H4 (cell line): Measurements from ENCODE around the gene SP140. TPM values are rescaled to one million over a fixed set of nuclear protein-coding genes. Genes with fewer than 3 reads are reported as not detected.
"Not testable (repeated sequence)": the region's sequence is repeated elsewhere in the genome, so short reads cannot be mapped to it uniquely, and the experiment has no call there.

Source experiments
- DNase-seq: peaks from one replicate; pipeline ENCODE4 v3.0.0-alpha.2; 2015; ENCODE audit warnings: low spot score
- total RNA-seq: library from RNA; depleted of rRNA; stranded (reverse); fragments of >200 nt; shearing (Covaris generic); gene quantifications from 2 replicates; pipeline ENCODE4 v1.2.3, GENCODE V29; 2014

SP140 gene
- total RNA-seq, 1 experiment from 2014 or later = 0.25 TPM

DNA sequence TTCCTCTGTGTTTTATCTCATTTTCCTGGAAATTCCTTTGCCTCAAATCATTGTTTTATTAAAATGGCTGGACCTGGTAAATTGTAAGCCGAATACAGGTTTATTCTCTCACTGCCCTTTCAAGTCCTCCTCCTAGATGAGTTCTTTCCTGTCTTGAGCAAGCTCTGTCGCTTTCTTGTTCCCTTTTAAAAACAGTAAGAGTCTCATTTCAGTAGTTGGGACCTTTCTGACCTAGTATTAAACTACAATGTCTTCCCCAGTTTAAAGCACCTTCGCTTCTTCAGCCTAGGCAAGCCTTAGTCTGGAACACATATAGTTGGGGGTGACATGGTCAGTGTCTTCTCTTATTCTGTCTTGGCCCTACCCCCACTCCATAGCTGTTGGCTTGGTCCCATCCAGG is 60.5 kb downstream of the SP140 start:
- DNase-seq = no peak

DNA sequence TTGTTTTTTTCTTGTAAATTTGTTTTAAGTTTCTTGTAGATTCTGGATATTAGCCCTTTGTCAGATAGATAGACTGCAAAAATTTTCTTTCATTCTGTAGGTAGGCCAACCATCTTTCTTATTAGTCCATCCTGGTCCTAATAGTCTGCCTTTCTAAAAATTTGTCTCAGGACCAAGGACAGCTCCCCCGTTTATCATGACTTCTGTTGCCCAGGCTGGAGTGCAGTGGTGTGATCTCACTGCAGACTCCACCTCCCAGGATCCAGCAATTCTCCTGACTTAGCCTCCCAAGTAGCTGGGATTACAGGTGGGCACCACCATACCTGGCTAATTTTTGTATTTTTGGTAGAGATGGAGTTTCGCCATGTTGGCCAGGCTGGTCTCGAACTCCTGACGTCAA is 63.8 kb downstream of the SP140 start:
- not testable (repeated sequence) for DNase-seq

DNA sequence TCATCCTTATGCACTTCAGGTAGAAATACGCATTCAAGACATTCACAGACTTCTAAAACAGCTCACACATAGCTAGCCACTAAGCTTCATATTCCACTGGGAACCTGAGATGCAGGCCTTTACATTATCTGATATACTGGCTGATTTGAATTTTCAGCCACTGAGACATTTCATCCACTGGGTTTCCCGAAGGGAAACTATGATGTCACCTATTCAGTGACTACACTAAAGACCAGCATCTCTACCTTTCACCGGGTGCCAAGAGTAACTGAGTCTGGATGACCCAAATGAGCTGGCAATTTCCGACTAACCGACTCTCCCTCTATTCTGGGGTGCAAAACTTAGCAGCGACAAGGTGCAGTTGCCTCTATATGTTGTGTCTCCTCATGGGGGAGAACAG is 69.7 kb downstream of the SP140 start:
- DNase-seq = no peak

DNA sequence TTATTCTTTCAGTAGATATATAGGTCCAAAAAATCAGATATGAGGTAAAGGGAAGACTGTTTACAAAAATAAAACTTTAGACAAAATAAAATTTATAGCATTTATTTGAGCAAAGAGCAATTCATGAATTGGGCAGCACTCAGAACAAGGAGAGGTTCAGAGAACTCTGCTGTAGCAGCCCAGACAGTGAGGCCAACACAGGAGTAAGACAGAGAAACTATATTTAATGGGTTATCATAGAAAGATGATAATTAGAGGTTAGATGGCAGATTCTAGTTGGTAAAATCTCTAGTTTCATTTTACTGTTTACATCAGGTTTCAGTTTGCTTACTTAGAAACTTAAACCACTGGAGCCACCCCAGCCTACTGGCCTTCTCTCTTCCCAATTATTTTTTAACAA is 71.4 kb downstream of the SP140 start:
- DNase-seq = no peak

DNA sequence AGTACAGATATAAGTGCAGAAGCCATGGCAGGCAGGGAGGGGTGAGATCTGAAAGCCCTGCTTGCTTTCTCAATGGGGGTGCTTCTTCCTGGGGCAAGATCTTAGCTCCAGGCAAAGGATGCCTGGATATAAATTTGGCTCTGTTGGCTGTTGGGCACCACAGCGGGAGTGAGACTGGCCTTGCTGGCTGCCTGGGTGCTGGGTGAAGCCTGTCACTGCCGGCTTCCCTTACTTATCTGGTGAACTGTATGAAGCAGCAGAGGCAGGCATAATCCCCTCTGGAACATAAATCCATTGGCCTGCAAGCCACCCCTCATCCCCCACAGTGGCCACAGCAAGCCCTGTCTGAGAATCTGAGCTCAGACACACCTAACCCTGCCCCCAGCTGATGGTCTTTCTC is 74.1 kb downstream of the SP140 start:
- DNase-seq = no peak

DNA sequence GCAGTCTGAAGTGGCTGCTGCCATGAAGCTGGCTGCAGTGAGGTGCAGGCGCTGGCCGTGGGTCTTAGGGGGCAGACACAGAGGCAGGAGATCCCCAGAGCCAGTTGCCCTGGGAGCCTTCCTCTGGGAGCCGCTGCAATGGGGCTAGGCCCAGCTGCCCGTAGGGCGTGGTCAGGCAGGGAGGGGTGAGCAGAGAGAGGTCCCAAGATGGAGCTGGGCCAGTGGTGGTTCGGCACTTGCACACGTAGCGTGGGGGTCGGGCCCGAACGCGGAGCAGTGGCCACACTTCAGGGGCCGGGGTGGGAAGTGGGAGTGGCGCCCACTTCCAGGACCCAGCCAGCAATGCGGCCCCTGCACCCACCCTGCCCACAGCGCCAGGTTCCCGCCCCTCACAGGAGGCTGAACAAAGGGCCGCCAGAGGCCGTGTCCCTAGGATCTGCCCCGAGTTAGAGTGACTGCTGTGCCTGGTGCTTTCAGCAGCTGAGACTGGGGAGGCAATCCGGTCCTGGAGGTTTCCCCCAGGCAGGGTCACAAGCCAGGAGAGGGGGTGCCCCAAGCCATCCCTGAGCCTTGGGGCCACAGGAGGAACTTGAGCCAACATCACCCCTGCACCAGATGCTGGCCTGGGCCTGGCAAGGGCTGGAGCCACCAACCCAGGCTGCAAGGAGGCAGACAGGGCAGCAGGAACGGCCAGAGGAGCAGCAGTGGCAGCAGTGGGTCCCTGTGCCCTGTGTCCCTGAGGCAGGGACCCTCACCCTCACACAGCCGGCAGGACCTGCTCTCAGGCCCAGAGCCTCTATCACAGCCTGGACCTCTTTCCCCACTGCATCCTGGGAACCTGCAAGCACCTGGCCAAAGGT is 80.1 kb downstream of the SP140 start:
- DNase-seq = no peak

DNA sequence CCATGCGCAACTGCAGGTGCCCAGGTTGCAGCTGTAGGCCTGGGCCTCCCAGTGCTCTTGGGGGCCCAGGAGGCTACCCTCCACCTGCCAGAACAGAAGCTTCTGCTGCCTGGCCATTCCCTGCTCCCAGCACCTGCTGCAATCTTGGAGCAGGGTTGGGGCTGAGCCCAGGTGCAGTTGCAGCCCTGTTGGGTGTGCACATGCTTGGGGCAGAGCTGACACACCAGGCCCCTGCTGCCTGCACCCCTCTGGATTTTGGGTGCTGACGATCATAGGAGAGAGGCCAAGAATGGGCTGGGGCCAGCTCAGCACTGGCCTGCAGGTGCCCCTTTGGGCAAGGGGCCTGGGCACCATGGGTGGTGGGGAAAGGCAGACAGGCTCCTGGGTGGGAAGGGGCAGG is 80.9 kb downstream of the SP140 start:
- DNase-seq = no peak

DNA sequence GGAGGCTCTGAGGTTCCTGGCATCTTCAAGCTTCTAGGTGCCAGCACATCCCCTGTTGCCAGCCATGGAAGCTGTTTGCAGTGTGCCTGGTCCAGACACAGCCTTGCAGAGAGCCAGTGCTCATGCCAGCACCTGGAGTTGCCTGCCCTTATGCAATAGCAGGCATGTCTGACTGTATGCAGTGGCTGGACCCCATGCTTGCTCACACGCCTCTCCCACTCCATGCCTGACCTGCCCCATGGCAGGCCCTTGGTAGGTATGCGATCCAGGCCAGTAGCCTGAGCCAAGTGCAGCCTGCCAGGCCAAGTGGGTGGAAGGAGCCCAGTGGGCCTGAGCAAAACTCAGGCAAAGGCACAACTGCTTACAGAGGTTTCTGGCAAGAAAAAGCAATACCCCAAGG is 81.9 kb downstream of the SP140 start:
- DNase-seq = no peak

DNA sequence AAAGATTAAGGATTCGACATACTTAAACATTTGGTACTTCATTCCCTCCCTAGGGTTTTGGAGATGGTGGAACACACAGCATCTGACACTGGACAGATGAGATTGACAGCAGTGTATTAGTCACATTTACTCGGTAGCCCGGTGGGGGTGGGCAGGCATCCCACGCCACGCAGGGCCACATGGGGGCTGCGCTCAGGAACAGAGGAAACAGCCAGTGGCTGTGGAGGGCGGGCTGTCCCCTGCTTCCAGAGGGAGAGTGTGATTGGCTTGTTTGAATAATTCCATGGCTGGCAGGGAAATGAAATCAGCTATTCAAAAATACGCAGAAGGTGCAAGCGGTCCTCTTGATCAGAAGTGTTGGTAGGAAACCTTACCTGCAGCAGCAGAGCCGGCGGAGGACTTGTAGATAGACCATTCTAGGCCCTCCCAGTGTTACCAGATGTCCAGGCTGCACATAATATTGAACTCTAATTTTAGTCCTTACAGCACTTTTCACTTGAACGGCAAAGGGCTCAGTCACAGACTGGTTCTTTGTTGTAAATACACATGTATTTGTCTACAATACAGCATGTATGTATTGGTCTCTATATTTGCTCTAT is 83.0 kb downstream of the SP140 start:
- no peak for DNase-seq

DNA sequence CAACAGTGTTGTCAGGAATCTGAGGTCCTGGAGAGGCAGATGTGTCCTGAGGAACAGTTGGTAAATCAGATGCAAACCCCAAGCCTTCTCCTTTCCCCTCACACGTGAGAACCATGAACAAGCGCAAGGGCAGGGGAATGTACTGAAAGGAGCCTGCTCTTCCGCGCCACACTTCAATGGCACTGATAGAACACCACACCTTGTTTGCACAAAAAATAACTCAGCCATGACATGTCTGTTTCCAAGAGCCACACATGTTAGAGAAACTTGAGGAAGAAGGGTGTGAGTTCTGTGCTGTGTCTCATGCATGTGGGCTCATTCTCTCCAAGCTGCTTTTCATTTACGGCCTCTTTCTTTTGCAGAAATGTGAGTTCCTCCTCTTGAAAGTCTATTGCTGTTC is 85.3 kb downstream of the SP140 start:
- DNase-seq = not testable (repeated sequence)

DNA sequence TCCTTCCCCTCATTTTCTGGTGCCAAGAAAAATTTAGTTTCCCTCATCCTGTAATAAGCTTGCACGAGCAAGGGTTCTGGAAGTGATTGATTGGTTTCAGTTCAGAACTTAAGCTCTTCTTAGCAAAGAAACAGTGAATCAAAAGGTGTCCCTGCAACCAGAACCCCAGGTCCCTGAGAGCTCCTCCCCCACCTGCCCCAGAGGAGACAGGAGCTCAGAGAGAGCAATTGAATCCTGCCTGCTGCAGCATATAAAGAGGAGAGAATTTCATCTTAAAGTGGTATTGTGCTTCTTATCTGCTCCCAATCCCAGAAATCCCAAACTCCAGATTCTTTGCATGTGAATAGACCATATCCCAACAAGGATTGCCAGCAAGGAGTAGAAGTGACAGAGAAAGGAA is 86.1 kb downstream of the SP140 start:
- not testable (repeated sequence) for DNase-seq

DNA sequence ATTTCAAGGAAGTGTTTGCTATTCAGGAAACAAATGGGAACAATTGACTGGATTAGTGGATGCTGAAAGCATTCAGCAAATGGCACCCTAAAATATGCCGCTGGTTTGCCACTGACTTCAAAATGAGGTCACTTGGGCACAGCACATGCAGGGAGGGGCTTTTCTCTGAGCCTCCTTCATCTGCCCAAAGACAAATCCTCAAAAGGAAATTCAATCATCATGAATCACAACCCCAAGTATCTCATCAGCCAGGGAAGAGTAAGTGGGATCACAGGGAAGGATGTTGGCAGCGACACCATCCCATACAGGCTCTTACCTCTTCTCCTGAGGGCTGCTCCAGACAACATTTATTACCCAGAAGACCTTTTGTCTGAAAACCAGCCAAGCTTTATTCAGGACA is 87.1 kb downstream of the SP140 start:
- DNase-seq = no peak

DNA sequence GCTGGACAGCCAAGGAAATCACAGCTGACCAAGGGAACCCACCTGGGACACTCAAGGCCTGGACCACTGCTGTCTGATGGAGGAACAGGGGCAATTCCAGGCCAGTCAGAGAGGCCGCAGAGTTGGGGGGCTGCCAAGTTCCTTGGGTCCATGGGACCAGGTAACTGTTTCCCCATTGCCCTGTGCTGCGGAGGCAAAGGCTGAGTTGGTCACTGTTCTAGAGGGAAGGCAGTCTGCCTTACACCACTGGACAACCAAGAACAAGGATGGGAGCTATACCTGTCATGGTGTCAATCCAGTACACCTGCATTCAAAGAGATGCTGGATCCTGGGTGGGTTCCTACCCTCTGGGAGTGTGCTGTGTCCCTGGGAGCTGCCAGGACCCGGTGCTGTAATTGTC is 91.8 kb downstream of the SP140 start:
- no peak for DNase-seq

DNA sequence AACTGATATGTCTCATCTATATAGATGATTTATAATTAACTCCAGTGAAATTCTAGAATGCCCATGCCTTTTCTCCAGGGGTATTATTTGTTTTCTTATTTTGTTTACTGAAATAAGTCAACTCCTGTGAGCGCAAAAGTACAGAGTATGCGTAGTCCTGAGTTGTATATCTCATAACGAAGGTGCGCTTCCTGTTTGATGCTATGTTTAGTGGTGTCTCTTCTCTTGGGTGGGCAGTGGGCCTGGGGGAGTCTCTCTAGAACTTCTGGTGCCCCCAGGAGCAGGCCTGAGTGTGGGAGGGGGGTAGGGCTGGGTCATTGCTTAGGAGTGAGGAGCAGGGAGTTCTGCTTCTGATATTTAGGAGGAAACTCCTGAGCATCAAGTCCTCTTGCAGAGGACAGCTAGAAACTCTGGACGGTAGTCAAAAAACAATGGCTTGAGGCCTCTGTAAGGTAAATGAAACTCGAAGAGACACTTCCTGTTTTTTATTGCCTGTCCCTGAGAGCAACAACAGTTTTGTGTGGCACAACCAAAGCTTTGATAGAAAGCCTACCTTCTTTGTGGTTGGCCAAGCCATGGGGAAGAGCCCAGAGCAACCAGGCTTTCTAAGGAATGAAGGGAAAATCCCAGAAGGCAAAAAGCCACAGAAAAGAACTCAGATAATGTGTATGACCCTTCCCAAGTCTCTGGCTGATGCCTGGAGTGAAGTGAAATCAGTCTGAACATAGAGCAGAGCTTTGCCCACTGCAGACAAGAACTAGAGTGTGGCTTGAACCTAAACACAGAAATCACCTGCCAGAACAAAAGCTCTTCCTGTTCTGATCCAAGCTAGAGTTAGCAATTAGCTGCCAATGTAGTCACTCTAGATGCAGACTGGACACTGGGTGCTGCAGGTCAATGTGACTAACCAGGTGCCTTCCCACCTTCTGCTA is 92.9 kb downstream of the SP140 start:
- no peak for DNase-seq

DNA sequence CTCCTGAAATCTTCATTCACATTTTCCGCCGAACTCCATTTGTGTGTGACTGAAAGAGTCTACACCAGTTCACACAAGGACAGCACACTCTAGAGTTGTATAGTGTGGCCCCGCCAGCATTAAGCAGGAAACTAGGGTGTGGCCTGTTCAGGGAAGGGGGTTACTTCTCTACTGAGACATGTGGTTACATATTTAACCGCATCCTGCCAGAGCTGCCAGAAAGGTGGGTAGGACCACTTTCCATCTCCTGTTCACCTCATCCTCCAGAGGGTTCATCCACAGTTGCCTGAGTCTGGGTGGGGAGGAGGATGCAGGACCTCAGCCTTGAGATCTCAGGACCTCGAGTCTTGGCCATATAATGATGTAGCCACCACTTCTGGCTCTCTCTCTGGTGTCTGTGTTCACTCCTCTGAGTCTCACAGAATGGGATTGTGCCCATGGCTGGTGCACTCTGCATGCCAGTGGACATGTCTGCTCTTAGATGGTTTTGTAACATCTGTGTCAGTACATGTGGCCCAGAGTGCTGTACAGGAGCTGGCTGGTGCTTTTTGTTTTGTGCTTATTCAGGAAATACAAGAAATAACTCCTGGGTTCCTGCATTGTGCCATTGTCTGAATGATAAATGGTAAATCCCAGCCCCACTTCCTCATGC is 93.8 kb downstream of the SP140 start:
- no peak for DNase-seq

DNA sequence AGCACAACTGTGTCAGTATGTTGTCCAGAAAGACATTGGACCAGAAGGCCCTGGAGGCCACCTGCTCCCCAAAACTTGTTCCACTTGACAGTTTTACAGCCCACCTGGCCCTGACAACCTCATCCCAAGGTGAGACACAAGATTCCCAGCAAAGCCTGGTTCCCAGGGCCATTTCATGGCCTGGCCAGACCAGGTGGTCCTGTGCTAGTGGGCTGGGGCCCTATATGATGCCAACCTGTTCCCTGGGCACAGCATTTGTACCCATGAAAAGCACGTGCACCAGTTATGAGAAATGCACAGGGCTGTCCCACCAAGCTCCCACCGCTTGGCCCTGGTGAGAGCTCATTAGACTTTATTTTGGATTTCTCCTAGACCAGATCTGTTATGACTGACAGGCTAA is 95.5 kb downstream of the SP140 start:
- no peak for DNase-seq

DNA sequence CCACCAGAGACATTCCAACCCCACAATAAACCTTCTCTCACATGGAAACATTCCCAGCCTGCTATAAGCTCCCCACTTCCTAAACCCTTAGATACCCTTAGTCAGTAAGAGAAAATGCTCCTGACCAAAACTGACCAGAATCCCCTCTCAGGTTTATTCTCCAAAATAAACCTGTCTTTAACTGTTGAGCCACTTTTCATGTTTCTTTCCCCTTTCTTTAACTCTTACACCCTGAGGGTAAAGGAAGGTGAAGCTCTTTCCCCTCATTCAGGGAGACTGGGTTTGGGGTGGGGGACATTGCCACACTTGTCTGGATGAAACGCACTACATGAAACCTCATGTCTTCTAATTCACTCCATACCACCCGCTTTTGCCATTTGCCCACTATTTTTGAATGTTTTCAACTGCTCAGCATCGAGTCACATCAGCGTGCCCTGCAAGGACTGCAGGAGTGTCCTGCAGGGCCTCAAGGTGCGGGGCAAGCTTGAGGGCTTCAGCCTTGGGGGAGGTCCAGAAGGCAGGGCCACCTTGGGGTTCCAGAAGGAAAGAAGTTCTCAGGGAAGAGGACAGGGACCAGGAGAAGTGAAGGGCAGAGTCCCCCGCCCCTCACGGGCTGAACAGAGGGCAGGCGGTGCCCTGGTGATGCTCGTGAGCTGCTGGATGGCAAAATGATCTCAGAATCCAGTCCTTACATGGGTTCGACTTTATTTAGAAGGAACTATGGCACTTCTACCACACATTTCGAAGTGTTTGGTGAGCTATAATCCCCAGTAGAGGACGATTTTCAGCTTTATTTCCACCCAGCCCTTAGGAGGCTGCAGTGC is 97.2 kb downstream of the SP140 start:
- no peak for DNase-seq

DNA sequence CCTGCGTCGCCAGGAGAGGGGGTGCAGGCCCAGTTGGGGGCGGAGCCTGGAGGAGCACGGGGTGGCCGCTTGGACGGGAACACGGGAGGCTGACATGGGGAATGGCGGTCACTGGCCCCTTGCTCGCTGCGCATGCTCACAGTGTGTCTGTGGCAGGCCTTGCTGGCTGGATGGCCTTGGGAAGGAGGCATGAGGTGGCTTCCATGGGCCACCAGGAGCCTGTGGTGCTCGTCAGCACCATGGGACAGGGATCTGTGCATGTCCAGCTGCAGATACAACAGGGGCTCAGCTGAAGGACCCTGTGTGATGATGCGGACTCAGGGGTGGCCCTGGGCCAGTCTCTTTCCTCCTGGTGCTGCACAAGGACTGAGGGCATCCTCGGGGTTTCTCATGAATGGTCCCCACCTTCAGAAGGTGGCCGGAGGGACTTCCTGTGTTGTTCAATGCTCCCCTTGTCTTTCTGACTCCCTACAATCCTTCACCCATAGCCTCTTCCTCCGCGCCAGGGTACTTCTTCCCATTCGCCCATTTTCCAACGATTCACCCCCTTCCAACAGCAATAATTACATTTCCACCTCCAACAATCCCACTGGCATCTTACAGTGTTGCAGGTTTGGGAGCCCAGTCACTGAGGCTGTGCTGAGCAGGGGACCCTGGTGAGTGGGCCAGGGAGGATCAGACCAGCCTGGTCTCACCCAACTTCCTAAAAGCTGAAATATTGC is 98.0 kb downstream of the SP140 start:
- no peak for DNase-seq

DNA sequence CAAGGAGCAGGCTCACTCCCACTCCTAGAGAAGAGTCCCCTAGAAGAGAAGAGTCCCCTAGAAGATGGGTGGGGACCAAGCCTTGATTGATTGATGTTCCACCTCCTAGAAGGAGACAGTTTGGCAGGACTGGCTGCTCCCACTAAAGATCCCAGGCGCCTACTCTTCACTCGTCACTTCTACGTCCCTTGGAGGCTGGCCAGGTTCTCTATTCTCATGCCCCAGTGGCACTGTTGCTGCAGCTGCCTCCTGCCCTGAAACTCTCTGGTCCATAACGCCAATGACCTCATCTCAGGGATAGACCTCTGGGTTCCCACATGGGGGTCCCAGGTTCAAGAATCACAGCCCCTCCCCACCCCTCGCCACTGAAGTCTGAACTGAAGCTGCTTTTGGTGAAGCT is 99.0 kb downstream of the SP140 start:
- no peak for DNase-seq
